Endodermal cell (in vitro differentiated cells): ENCODE results near the gene NACC2. TPM values are rescaled to one million over a fixed set of nuclear protein-coding genes. Genes with fewer than 3 reads are reported as not detected.

Experiments used
- DNase-seq: peaks from one replicate; pipeline ENCODE4 v3.0.0-alpha.2; 2017
- H3K27ac ChIP-seq: 2 replicates; pipeline ENCODE4 v1.5.1; 2013; ENCODE audit warnings: mild to moderate bottlenecking, low read depth, low read length, moderate library complexity
- H3K27me3 ChIP-seq: 2 replicates; pipeline ENCODE4 v1.6.1; 2013; ENCODE audit warnings: mild to moderate bottlenecking, low read length, moderate library complexity; ENCODE audit not compliant: insufficient read depth, control insufficient read depth, poor library complexity, severe bottlenecking
- H3K36me3 ChIP-seq: 2 replicates; pipeline ENCODE4 v1.7.0; 2013; ENCODE audit warnings: mild to moderate bottlenecking, low read length, moderate library complexity; ENCODE audit not compliant: control insufficient read depth, insufficient read depth
- H3K4me1 ChIP-seq: one replicate; pipeline ENCODE4 v1.7.0; 2013; ENCODE audit warnings: low read length; ENCODE audit not compliant: control insufficient read depth, insufficient read depth
- H3K4me3 ChIP-seq: 2 replicates; pipeline ENCODE4 v1.5.1; 2013; ENCODE audit warnings: mild to moderate bottlenecking, low read length, moderate library complexity
- H3K9ac ChIP-seq: 2 replicates; pipeline ENCODE4 v1.6.1; 2013; ENCODE audit warnings: mild to moderate bottlenecking, low read length, moderate library complexity; ENCODE audit not compliant: poor library complexity, severe bottlenecking; ENCODE audit errors: extremely low read depth
- H3K9me3 ChIP-seq: 2 replicates; pipeline ENCODE4 v1.6.1; 2013; ENCODE audit warnings: mild to moderate bottlenecking, low read length, moderate library complexity; ENCODE audit not compliant: control insufficient read depth
- H3K27ac Mint-ChIP-seq: 2 replicates; pipeline ENCODE4 v1.8.0; 2020; ENCODE audit warnings: mixed read lengths
- H3K27me3 Mint-ChIP-seq: 2 replicates; pipeline ENCODE4 v1.8.0; 2021; ENCODE audit warnings: mild to moderate bottlenecking, mixed read lengths; ENCODE audit not compliant: insufficient read depth
- H3K36me3 Mint-ChIP-seq: 2 replicates; pipeline ENCODE4 v1.8.0; 2020; ENCODE audit warnings: low read depth, mixed read lengths
- H3K4me1 Mint-ChIP-seq: 2 replicates; pipeline ENCODE4 v1.8.0; 2020; ENCODE audit warnings: mixed read lengths
- H3K4me3 Mint-ChIP-seq: 2 replicates; pipeline ENCODE4 v1.8.0; 2020; ENCODE audit warnings: mild to moderate bottlenecking, moderate library complexity, mixed read lengths
- H3K9me3 Mint-ChIP-seq: 2 replicates; pipeline ENCODE4 v1.8.0; 2020; ENCODE audit warnings: mild to moderate bottlenecking, mixed read lengths
- WGBS, 2 experiments: methylation state at CpG; one replicate each; pipeline versions ENCODE4 v1.1.5 to v1.1.7; 2013; ENCODE audit warnings: missing lambda C conversion rate in 2 of 2, mixed read lengths in 1 of 2; ENCODE audit not compliant: insufficient coverage in 1 of 2, insufficient read length in 1 of 2; 5-methylcytosine and 5-hydroxymethylcytosine counted together
- total RNA-seq, 2 donors: library from RNA; stranded (reverse); fragmentation: NEBNext Ultra II Directional in 1 of 2; extraction: Animal tissue kit (Norgen Biotek cat#: 25700) in 1 of 2; gene quantifications; 2 replicates in 1 of 2; 3 replicates in 1 of 2; pipeline ENCODE4 v1.2.1, GENCODE V29; 2021
- TF ChIP-seq, protein P1 (sequence below): fragments of 200-600 bp; sonication (generic); conservative IDR thresholded peaks from 2 replicates; pipeline ENCODE4 v1.5.0; 2021; ENCODE audit warnings: antibody characterized with exemption, mild to moderate bottlenecking

The NACC2 gene
- total RNA-seq, 2 donors from 2014 or later = 12.4 to 16.7 TPM

DNA sequence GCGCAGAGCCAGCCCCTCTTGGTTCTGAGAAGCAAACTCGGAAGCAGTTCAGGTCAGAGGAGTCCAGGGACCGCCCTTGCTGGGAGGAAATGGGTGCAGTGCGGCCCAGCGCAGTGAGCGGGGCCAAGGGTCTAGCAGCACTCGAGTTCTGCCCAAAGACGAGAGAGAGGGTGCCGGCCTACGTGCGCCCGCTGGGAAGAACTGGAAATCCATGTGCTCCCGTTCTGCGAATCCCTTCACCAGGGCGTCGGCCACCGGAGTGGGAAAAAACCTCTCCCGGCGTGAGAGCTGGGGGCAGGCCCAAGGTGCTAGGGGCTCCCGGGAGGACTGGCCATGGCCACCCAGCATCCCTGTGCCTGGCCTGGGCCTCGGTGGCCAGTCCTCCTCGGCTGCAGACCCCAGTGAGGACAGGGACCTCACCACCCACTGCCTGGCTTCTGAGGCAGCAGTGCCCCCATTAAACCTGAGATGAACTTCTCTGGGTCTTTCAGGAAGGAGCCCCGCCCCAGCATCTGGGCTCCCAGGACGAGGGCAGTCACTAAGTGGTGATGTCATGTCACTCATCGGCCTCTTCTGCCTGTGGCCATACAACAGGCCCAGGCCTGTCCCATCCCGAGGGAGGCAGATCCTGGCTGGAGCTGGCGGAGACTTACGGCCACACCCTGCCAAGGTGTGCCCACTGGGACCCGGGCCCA, 13.0 kb upstream of the NACC2 start:
- Mint-ChIP-seq H3K36me3 (no peaks in the 10 kb centered on the region), H3K27ac (no peak overlapping the region), H3K4me1 (peaks cover 2% of the 10 kb centered on the region), H3K4me3 (no peak overlapping the region), H3K9me3 (no peaks in the 10 kb centered on the region), H3K27me3 (peaks cover 11% of the 10 kb centered on the region)
- Histone ChIP-seq H3K9ac (no peak overlapping the region), H3K27me3 (no peaks in the 10 kb centered on the region), H3K9me3 (no peaks in the 10 kb centered on the region), H3K4me1 (no peaks in the 10 kb centered on the region), H3K27ac (no peak overlapping the region), H3K4me3 (no peak overlapping the region), H3K36me3 (no peaks in the 10 kb centered on the region)
- TF ChIP-seq, protein P1, sequence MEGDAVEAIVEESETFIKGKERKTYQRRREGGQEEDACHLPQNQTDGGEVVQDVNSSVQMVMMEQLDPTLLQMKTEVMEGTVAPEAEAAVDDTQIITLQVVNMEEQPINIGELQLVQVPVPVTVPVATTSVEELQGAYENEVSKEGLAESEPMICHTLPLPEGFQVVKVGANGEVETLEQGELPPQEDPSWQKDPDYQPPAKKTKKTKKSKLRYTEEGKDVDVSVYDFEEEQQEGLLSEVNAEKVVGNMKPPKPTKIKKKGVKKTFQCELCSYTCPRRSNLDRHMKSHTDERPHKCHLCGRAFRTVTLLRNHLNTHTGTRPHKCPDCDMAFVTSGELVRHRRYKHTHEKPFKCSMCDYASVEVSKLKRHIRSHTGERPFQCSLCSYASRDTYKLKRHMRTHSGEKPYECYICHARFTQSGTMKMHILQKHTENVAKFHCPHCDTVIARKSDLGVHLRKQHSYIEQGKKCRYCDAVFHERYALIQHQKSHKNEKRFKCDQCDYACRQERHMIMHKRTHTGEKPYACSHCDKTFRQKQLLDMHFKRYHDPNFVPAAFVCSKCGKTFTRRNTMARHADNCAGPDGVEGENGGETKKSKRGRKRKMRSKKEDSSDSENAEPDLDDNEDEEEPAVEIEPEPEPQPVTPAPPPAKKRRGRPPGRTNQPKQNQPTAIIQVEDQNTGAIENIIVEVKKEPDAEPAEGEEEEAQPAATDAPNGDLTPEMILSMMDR = no peak
- WGBS, 2 experiments = 92 to 95% methylated on average over 25 to 29 of the region's 29 CpGs
- DNase-seq = no peak

DNA sequence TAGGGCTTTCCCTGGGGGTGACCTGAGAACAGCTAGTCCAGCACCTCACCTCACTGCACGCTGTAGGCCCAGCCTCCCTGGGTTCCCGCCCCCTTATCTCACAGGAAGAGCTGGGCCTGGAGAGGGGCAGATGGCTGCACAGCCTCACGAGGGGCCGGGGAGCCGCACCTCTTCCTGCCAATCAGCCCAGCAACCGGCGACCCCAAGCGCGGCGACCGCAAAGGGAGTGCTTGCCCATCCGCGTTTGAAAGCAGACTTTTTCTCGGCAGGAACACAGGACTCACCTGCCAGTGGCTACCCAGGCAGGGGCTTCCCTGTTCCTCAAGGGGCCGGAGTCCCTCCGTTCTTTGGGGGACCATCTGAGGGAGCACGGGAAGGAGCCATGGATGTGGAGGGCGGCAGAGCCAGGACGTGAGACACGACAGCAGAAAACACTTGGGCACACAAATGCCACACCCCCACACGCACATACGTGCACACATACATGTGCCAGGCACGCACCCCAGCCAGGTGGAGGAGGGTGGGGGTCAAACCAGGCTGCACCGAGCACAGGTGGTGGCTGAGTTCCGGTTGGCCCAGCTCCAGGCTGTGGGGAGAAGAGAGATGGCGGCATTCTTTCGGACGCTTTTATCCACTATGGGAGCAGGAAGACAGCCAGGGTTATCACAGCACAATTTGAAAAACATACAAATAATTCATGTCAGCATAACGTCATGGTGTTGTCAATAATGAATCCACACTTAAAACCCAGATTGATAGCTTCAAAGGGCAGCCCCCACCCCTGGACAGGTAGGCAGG, 12.3 kb upstream of the NACC2 start:
- Mint-ChIP-seq H3K9me3 (no peaks in the 10 kb centered on the region), H3K27me3 (peaks cover 11% of the 10 kb centered on the region), H3K4me1 (peaks cover 2% of the 10 kb centered on the region), H3K27ac (no peak overlapping the region), H3K4me3 (no peak overlapping the region), H3K36me3 (no peaks in the 10 kb centered on the region)
- TF ChIP-seq, protein P1 = no peak
- DNase-seq = no peak
- no peak overlapping the region for H3K9ac ChIP-seq
- H3K27ac ChIP-seq = no peak overlapping the region
- no peaks in the 10 kb centered on the region for H3K4me1 ChIP-seq
- H3K4me3 ChIP-seq = no peak overlapping the region
- no peaks in the 10 kb centered on the region for H3K36me3 ChIP-seq
- WGBS, 2 experiments = 83 to 87% methylated on average over 21 to 29 of the region's 29 CpGs
- no peaks in the 10 kb centered on the region for H3K27me3 ChIP-seq
- no peaks in the 10 kb centered on the region for H3K9me3 ChIP-seq

DNA sequence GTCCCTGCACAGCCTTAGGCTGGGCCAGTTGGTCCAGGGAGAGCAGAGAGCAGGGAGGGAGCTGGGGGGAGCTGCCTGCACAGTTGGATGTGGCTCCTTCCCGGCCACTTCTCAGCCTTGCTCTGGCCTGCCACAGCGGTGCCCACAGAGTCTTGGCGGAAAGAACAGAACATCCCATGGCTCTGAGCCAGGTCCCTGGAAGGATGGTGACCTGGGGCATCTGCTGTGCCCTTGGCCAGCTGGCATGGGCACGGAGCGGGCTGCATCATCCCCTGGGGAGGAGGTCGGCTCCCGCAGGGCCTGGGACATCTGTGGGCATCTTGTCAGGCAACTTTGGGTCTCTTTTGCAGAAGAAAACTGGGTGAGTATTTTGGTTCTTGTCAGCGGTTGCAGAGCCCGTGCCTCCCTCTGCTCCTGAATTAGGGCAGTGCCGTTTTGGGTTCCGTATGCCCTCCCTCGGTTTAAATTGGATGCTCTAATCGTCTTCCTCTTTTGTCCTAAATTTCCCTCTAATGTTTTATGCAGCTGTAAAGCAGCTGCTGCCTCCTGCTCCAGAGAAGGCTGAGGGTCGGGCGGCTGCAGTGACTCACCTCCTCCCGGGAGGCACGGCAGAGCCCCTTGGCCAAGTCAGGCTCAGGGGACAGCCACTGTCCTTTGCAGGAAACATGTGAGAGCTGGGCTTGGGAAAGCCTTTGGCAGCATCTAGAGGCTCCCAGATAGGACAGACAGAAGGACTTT, 10.5 kb upstream of the NACC2 start:
- TF ChIP-seq, protein P1 = no peak
- Histone ChIP-seq H3K27ac (no peak overlapping the region), H3K4me3 (no peak overlapping the region), H3K9me3 (no peaks in the 10 kb centered on the region), H3K36me3 (no peaks in the 10 kb centered on the region), H3K27me3 (no peaks in the 10 kb centered on the region), H3K4me1 (peaks cover 6% of the 10 kb centered on the region), H3K9ac (no peak overlapping the region)
- H3K36me3 Mint-ChIP-seq = no peaks in the 10 kb centered on the region
- H3K27ac Mint-ChIP-seq = no peak overlapping the region
- peaks cover 10% of the 10 kb centered on the region for H3K27me3 Mint-ChIP-seq
- H3K9me3 Mint-ChIP-seq = no peaks in the 10 kb centered on the region
- 81 to 85% methylated on average over 14 to 17 of the region's 17 CpGs for WGBS, 2 experiments
- H3K4me3 Mint-ChIP-seq = no peak overlapping the region
- no peak for DNase-seq
- peaks cover 2% of the 10 kb centered on the region for H3K4me1 Mint-ChIP-seq
